GM19324 (cell line): ENCODE results near the gene EYS.

Experiments used
- ATAC-seq: cut with Tn5 transposase; IDR thresholded peaks from one replicate; pipeline ENCODE4 v1.9.1; 2021; ENCODE audit warnings: mild to moderate bottlenecking, moderate library complexity; ENCODE audit not compliant: unreplicated experiment, low FRiP score

Gene EYS

GRCh38 chr6:64895945-64896344 is 811.1 kb downstream of the EYS start:
- ATAC-seq = no peak

GRCh38 chr6:64890609-64891008 is 816.4 kb downstream of the EYS start:
- ATAC-seq = no peak

- no peak for ATAC-seq
Observed at GRCh38 chr6:64889144-64889543, 817.9 kb downstream of the EYS start.

- ATAC-seq = no peak
Observed at GRCh38 chr6:64874776-64875175, 832.2 kb downstream of the EYS start.

- ATAC-seq = no peak
Observed at GRCh38 chr6:64872633-64873032, 834.4 kb downstream of the EYS start.

- ATAC-seq = no peak
Observed at GRCh38 chr6:64861039-64861651, 845.9 kb downstream of the EYS start.

- no peak for ATAC-seq
Observed at GRCh38 chr6:64860203-64860602, 846.8 kb downstream of the EYS start.

- no peak for ATAC-seq
Observed at GRCh38 chr6:64850121-64850520, 856.9 kb downstream of the EYS start.

- ATAC-seq = no peak
Observed at GRCh38 chr6:64848467-64848866, 858.6 kb downstream of the EYS start.

GRCh38 chr6:64847396-64847795 is 859.6 kb downstream of the EYS start:
- ATAC-seq = no peak

- no peak for ATAC-seq
Observed at GRCh38 chr6:64838726-64839125, 868.3 kb downstream of the EYS start.

- ATAC-seq = no peak
Observed at GRCh38 chr6:64831680-64832079, 875.3 kb downstream of the EYS start.

GRCh38 chr6:64817525-64817924 is 889.5 kb downstream of the EYS start:
- ATAC-seq = no peak

GRCh38 chr6:64815718-64816117 is 891.3 kb downstream of the EYS start:
- no peak for ATAC-seq

GRCh38 chr6:64812138-64812537 is 894.9 kb downstream of the EYS start:
- no peak for ATAC-seq

- ATAC-seq = no peak
Observed at GRCh38 chr6:64811119-64811518, 895.9 kb downstream of the EYS start.

GRCh38 chr6:64807785-64808184 is 899.2 kb downstream of the EYS start:
- no peak for ATAC-seq

GRCh38 chr6:64803470-64804166 is 903.4 kb downstream of the EYS start:
- ATAC-seq = no peak

- no peak for ATAC-seq
Observed at GRCh38 chr6:64792534-64792933, 914.5 kb downstream of the EYS start.

GRCh38 chr6:64789476-64789875 is 917.5 kb downstream of the EYS start:
- no peak for ATAC-seq

GRCh38 chr6:64786736-64787135 is 920.3 kb downstream of the EYS start:
- no peak for ATAC-seq

- ATAC-seq = no peak
Observed at GRCh38 chr6:64782877-64783276, 924.1 kb downstream of the EYS start.
